Activated CD8-positive, alpha-beta memory T cell treated with anti-CD3 and anti-CD28 coated beads for 24 hours (primary cell): ENCODE measurements around the gene ZNF526.

ENCODE experiments used
- DNase-seq: peaks from one replicate; pipeline ENCODE4 v3.0.0-alpha.2; 2020

The ZNF526 gene

GRCh38 chr19:42196011-42197001 is 23.8 kb upstream of the ZNF526 start:
- no peak for DNase-seq

DNA sequence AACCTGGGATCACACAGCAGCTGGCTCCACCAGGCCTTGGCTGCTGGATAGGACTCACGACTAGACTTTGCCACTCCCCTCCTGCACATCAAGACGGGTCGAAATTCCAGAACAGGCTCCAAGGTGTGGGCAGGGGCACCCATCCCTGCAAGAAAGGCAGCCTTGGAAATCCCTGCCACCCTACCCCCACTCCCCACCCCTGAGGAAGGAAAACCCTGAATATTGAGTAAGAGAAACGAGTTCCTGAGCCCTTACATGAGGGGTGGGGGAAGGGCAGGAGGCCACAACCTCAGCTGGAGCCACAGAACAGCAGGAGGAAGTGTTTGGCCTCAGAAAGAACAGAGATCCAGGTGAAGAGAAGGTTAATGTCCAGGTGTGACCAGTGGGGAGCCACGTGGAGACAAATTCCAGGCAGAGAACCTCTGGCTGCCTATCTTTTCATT is 22.7 kb upstream of the ZNF526 start:
- DNase-seq, result no peak

DNA sequence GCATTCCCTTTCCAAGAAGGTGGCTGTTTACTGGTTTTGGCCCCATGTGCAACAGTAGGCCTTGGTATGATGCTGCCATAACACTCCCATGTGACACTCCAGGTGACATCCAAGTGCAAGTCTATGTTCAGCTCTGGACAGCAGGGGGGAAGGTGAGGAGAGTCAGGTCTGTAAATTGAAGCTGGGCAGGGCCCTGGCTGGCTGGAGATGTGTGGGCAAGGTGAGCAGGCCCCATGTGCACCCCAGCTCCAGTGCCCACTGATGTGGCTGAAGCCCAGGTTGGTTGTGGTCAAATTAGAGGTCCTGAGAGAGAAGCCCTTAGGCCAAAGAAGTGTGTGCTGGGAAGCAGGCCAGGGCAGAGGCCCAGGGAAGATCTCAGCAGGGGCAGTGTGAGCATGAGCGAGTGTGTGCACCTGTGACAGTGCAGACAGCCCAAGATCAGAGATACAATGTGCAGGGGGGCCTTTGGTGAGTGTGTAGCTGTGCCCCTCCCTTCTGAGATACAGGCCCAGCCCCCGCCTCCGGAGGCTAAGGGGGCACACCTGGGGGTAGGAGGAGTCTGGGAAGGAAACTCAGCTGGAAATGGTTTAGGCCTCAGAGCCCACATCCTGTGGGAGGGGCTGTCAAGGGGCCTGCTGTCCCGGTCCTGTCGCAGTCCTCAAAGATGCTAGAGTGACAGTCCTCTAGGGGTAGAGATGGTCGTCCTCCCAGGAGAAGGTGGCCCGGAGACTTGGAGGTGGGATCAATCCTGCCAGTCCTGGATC is 21.3 kb upstream of the ZNF526 start:
- DNase-seq, result peak; percentile 83

DNA sequence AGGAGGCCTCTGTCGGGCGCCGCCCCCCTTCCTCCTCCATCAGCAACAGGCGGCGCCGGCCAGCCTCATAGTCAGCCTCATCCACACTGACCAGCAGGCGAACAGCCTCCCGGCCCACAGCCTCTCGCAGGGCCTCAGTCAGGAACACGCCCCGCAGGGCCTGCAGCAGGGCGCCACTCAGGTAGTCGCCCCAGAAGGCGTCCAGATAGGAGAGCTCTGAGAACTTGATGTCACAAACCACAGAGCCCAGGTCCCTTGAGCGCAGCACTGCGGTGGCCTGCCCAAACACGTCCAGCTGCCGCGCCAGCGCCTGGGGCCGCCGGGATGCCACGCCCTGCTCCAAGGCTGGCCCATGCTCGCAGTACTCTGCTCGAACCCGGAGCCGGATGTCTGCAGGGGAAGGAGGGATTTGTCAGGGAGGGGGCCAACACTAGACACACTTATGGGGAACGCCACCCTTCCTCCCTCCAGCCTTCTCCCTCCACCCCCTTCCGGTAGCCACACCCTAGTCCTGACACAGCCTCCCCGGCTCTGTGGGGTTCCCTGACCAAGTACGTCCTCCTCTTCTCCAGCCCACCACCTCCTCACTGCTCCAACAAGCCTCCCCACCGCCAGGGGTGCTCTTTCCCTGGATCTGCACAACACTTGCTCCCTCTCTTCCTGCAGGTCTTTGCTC is 20.5 kb upstream of the ZNF526 start:
- peak; percentile 73 for DNase-seq

- DNase-seq, result no peak
These were observed 19.9 kb upstream of the ZNF526 start for GRCh38 chr19:42200116-42200715.

GRCh38 chr19:42201489-42202289 is 18.4 kb upstream of the ZNF526 start:
- DNase-seq, result peak; percentile 70

GRCh38 chr19:42202290-42202880 is 17.7 kb upstream of the ZNF526 start:
- DNase-seq, result no peak

GRCh38 chr19:42203700-42204099 is 16.4 kb upstream of the ZNF526 start:
- no peak for DNase-seq

GRCh38 chr19:42204664-42205063 is 15.4 kb upstream of the ZNF526 start:
- DNase-seq, result no peak

DNA sequence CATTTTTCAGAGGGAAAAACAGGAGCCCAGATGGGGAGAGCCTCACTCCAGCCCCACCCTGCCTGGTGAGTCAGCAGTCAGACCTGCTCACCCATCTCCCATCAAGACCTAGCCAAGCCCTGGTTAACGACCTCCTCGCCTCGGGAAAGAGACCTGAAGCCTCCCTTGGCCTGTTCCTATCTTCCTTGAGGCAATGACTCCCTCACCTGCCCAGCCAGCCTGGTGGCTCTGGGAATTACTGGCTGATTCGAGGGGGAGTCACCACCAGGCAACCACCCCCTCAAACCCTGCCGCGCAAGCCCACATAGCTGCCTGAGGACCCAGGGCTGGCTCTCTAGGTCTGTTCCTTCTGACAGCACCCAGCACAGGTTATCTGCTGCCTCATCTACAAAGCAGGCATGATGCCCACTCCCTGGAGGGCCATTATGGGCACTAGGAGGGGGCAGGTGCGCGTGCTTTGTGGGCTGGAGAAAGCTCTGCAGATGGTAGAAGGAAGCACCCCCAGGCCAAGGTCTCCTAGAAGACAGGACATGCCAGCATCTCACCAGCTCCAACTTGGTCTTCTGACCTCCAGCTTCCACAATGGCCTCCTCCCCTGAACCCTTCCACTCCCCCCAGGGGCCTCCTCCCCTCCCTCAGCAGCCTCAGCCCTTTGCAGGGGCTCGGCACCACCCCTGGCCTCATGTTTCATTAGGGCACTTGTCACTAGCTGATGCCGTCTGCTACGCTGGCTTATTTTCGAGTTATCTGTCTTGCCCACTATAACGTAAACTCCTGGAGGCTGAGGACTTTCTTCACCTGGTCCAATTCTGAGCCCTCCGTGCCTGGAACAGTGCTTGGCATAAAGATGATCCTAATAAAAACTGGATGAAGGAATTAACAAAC is 13.0 kb upstream of the ZNF526 start:
- no peak for DNase-seq

DNA sequence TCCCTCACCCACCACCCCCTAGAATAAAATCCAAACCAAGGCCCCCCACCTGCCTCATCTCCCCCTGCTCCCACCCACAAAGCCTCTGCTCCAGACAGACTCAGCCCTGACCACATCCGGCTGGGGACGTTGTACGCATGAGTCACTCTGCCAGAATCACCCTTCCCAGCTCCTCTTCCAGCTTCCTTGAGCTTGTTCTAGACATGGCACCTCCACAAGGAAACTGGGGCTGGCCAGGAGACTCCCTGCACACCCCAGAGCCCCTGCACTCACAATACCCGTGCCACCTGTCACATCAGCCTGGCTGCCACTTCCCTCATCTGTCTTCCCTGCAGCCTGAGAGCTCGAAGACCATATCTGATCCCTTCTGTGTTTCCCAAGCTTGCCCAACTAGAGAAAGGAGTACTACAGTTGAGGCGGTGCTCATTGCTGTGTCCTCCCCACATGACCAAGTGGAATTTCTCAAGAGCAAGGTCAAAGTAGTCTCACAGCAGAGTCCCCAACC is 12.3 kb upstream of the ZNF526 start:
- DNase-seq, result no peak

GRCh38 chr19:42208612-42209011 is 11.5 kb upstream of the ZNF526 start:
- DNase-seq, result no peak

- DNase-seq, result no peak
These were observed 7.2 kb upstream of the ZNF526 start for GRCh38 chr19:42212886-42213285.

GRCh38 chr19:42214810-42215485 is 5.2 kb upstream of the ZNF526 start:
- no peak for DNase-seq

DNA sequence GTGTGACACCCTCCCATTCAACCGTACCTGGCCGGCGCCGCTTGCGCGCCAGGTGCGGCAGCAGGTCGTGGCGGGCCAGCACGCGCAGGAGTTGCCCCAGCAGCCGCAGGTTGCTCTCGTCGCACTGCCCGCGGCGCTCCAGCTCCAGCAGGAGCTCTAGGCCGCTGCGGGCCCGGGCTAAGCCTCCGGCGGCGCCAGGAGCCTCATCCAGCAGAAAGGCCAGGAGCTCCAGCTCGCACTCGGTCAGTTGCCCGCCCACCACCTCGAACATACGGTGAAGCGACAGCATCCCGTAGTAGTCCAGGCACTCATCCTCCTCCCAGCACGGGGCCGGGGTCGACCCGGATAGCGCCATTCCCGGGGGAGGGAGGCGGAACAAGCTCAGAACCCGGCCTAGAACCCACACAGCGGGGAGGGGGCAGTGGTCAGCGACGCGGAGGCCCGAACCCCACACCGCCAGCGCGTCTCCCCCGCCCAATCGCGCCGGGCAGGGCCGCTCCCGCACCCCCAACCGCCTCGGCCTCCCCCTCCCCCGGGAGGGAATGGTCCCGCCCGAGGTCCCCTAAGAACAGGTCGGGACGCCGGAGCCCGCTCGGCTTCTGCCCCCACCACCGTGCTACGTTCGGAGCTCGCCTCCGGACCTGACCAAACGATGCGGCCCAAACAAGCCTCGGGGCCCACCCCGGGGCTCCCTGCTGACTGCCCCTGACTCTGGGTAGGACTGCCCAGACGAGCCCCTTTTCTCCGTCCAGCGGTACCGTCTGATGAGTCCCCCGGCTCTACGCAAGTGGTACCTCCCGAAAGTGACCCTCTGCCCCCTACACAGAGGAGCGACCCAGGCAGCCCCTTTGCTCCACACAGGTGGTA is 3.2 kb upstream of the ZNF526 start:
- no peak for DNase-seq

GRCh38 chr19:42217520-42218437 is 2.3 kb upstream of the ZNF526 start, which contains the start of gene DEDD2:
DEDD2 (minus strand) TSS chr19:42217677; CDS start chr19:42217007, 670 bp downstream.
- DNase-seq, result peak; percentile 100

GRCh38 chr19:42220751-42221097 is 612 bp downstream of the ZNF526 start:
- no peak for DNase-seq
